Stimulated activated CD4-positive, alpha-beta T cell treated with anti-CD3 and anti-CD28 coated beads, Interleukin-12 subunit alpha, Interleukin-12 subunit beta, amount 100 ng/mL, for 48 hours (primary cell): ENCODE data around the gene KRI1.

Source experiments
- DNase-seq, 3 donors: peaks; one replicate each; pipeline ENCODE4 v3.0.0-alpha.2; 2020; ENCODE audit warnings: low read depth in 2 of 3, low spot score in 1 of 3

KRI1 gene

GRCh38 chr19:10518444-10519361 lies 47.1 kb downstream of the KRI1 start:
- no peak for DNase-seq

DNA sequence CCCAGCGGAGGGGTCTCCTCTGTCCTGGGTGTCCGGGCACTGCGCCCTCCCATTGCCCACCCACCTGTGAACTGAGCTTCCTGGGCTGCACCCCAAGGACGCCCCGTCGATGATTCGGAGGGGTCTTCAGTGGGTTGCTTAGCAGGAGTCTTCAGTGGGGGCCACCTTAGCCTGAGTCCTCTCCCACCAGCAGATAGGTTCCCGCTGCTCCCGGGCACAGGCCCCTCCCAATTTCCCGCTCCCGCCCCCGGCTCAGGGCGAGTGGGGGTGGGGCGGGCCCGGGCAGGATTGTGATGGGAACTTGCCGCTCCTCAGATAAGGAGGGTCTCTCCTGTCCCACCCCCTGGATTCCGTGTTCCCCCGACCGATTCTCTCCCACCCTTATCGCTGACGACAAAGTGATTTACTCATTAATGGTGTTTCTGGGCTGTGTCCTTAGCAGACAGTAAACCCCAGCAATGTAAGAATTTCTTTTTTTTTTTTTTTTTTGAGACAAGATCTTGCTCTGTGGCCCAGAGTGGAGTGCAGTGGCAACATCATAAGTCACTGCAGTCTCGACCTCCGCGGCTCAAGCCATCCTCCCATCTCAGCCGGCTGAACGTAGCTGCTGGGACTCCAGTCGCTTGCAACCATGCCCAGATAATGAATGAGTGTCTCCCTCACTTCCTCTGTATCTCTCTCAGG lies 47.9 kb downstream of the KRI1 start:
- no peak for DNase-seq

DNA sequence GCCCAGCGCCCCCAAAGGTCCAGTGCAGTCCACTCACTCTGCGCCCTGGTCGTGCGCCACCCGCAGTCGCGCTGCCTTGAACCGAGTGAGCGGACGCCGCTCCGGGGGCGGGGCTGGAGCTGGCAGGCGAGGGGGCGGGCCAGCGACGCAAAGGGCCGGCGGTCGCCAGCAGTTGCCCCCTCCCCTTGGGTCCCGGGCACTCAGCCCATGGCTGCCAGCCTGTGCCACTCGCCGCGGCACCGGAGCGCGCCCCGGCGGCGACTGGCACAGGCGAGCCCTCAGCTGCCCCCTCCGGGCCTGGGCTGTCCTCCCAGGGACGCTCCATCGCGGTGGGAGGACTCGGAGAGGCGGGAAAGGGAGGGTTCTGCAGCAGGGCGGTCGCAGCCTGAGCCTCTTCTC lies 48.5 kb downstream of the KRI1 start, which contains the start of gene S1PR5:
S1PR5 (minus strand) TSS at position 87 of the 399 bp plus-strand sequence. CDS start 2,436 bp downstream, outside the sequence.
- no peak for DNase-seq

DNA sequence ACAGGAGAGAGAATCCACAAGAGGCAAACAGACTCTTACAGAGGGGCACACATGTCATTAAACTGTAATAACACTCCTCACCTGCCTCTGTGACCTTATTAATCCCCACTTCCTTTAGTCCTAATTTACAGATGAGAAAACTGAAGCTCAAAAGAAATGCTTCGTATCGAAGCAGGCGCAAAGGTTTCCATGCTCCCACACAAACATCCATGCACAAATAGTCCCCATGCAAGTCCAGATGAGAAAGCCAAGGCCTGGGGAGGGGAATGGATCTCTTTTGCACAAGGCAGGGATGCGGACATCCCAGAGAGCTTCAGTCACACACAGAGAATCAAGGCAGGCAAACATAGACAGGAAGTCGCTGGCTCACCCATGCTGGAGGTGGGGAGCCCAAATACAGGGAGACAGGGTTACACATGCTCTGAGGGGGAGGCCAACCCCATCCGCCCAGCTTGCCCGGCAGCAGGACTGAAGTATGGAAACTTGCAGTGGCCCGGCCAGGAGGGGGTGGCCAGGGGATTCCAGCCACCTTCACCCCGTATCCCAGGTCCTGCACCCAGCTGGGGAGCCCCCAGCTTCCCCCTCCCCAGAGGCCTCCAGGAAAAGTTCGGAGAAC lies 49.0 kb downstream of the KRI1 start:
- DNase-seq = no peak

DNA sequence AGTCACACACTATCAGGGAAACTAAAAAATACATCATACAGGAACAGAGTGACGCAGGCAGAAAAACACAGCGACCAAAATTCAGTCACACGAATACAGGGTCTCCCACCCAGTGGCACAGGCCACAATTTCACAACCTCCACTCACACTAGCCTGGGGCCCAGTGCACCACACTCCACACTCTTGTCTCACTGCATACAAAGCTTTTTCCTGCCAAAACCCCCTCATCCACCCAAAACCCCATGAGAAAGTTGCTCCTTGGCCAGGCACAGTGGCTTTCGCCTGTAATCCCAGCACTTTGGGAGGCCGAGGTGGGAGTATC lies 49.8 kb downstream of the KRI1 start:
- no peak for DNase-seq

DNA sequence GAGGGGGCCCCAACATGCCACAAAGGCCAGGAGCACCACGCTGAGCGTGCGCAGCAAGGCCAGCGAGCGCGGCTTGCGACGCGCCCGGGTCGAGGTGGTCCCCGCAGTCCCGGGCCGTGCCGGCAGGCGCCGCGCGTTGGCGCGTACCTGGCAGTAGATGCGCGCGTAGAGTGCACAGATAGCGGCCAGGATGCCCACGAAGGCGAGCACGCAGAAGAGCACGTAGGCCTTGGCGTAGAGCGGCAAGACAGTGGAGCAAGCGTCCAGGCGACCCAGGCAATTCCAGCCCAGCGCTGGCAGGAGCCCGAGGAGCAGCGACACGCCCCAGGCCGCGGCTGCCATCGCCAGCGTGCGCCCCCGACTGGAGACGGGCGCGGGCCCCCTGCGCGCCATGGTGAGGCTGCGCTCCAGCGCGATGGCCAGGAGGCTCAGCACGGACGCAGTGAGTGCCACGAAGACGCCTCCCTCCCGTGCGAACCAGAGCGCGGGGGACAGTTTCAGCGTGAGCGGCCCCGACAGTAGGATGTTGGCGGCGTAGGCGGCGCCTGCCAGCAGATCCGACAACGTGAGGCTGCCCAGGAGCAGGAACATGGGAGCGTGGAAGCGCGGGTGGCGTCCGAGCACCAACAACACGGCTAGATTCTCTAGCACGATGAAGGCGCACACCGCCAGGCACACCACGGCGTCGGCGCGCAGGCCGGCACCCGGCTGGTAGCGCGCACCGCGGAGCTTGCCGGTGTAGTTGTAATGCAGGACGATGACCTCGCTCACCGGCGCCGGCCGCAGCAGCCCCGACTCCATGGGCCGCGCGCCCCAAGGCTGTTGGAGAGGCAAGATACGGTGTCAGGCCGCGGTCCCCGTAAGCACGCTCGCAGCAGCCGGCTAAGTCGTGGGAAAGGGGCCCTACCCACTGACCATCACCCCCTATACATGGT lies 51.3 kb downstream of the KRI1 start:
- peak in 1 of 3 donors; percentile 20 for DNase-seq

- DNase-seq = no peak
Measured at GRCh38 chr19:10513223-10513622, 52.6 kb downstream of the KRI1 start.

GRCh38 chr19:10510301-10510802 lies 55.5 kb downstream of the KRI1 start:
- peak in 1 of 3 donors; percentile 65 for DNase-seq

DNA sequence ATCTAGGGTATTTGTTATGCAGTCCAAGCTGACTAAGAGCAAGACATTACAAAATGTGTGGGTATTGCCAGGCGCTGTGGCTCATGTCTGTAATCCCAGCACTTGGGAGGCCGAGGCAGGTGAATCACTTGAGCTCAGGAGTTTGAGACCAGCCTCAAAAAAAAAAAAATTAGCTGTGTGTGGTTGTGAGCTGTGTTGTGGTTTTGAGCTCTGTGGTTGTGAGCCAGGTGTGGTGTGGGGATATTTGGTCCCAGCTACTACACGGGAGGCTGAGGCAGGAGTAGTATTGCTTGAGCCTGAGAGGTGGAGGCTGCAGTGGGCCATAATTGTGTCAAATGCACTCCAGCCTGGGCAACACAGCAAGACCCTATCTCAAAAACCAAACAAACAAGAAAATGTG lies 57.1 kb downstream of the KRI1 start:
- peak in 2 of 3 donors; percentile 21 to 50 for DNase-seq

DNA sequence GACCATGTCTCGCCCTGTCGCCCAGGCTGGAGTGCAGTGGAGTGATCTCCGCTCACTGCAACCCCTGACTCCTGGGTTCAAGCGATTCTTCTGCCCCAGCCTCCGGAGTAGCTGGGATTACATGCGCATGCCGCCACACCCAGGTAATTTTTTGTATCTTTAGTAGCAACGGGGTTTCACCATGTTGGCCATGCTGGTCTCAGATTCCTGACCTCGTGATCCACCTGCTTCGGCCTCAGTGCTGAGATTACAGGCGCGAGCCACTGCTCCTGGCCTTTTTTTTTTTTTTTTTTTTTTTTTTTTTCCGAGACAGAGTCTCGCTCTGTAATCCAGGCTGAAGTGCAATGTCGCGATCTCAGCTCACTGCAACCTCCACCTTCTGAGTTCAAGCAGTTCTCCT lies 57.8 kb downstream of the KRI1 start:
- no peak for DNase-seq

GRCh38 chr19:10505583-10506229 lies 60.1 kb downstream of the KRI1 start:
- DNase-seq = peak; percentile 69 to 92 (median 76)
